NCI-H146 treated with DMSO at 0.1 percent for 48 hours (cell line): ENCODE measurements around the gene DNMT3A.

ENCODE experiments used
- DNase-seq: peaks from one replicate; lab custom pipeline; 2025; ENCODE audit not compliant: unreplicated experiment; lab: John Stamatoyannopoulos, UW

The DNMT3A gene

GRCh38 chr2:25341753-25342371 is at the start of gene DNMT3A:
DNMT3A (minus strand) TSS chr2:25341925; CDS start chr2:25313984, 27,941 bp downstream.
- DNase-seq: peak; percentile 45

DNA sequence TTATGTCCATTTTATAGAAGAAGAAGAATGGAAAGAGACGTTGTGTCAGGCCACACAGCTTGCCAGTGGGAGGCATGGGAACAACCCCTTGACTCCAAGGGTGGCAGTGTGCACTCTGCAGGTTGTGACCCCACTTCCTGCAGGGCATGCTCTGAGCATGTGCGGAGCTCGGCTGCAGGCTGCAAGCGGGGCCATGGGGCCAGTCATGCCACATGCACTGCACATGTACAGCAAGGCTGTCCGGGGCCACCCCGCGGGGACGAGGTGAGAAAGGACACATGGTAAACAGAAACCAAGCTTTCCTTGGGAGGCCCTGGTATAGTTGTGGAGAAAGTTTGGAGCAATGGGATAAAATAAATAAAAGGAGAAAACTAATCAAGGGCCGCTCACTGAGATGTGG is 47.4 kb upstream of the DNMT3A start:
- DNase-seq: no peak

- no peak for DNase-seq
Observed at GRCh38 chr2:25388491-25388890, 46.8 kb upstream of the DNMT3A start.

DNA sequence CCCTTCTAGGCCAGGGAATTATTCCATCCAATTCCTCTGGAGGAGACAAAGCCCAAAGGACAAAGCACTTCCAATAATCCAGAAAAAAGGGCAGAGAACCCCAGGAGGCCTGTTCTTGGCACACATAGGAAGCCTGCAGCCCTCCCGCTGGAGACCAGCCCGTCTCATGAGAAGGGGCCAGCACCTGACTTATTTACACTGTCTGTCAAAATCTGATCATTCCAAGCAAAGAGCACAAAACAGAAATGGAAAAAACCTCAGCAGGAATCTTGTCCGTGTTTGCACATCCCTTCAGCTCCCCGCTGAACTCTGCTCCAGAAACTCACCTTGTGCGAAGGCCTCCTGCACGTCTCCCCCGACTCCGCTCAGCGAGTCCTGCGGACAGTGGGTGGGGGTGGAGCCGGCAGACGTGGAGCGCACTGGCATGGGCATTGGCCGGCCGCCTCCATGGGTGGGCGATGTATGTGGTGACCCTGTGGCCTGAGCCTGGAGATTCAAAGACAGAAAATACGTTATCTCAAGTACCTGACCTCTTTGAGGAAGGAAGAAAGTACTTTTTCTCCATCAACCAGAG is 46.2 kb upstream of the DNMT3A start:
- no peak for DNase-seq

GRCh38 chr2:25386971-25387875 is 45.5 kb upstream of the DNMT3A start:
- no peak for DNase-seq

DNA sequence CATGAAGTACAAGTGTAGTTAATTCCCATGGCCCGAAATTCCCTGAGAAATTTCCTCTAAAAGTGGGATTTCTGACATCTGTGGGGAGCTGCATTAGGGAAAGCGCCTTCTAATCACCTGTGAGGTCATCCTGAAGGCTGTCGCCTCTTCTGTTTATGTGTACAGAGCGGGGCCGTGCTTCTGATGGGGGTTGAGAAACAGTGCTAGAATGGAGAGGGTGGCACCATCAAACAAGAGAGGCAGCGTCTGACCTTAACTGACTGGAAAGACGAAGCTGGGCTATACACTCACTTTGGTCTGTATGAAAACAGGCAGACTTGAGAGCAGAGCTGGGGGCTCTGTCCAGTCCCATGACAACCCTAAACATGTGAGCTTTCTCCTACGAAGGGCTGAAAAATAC is 44.2 kb upstream of the DNMT3A start:
- DNase-seq: no peak

GRCh38 chr2:25383806-25384205 is 42.1 kb upstream of the DNMT3A start:
- DNase-seq: no peak

GRCh38 chr2:25381502-25381901 is 39.8 kb upstream of the DNMT3A start:
- no peak for DNase-seq

- no peak for DNase-seq
Observed at GRCh38 chr2:25380586-25381375, 39.1 kb upstream of the DNMT3A start.

DNA sequence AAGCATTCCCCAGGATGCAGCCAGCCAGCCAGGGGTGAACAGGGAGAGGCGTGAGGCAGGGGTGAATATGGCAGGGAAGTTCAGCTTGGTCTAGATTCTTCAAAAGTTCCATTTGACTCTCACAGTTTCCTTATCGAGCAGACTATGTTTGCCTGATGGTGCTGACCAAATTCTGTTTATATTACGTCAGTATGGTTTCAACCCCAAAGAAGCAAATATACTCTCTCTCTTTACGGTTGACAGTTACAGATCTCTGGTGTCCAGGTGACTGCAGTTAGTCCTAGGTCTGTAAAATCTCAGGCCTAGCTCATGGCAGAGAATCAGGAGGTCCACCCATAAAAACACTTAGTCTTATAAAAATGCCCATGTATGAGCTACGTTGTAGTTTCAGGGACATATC is 38.3 kb upstream of the DNMT3A start:
- no peak for DNase-seq

GRCh38 chr2:25379535-25379934 is 37.8 kb upstream of the DNMT3A start:
- DNase-seq: no peak

GRCh38 chr2:25378731-25379490 is 37.2 kb upstream of the DNMT3A start:
- no peak for DNase-seq

- no peak for DNase-seq
Observed at GRCh38 chr2:25377822-25378421, 36.2 kb upstream of the DNMT3A start.

DNA sequence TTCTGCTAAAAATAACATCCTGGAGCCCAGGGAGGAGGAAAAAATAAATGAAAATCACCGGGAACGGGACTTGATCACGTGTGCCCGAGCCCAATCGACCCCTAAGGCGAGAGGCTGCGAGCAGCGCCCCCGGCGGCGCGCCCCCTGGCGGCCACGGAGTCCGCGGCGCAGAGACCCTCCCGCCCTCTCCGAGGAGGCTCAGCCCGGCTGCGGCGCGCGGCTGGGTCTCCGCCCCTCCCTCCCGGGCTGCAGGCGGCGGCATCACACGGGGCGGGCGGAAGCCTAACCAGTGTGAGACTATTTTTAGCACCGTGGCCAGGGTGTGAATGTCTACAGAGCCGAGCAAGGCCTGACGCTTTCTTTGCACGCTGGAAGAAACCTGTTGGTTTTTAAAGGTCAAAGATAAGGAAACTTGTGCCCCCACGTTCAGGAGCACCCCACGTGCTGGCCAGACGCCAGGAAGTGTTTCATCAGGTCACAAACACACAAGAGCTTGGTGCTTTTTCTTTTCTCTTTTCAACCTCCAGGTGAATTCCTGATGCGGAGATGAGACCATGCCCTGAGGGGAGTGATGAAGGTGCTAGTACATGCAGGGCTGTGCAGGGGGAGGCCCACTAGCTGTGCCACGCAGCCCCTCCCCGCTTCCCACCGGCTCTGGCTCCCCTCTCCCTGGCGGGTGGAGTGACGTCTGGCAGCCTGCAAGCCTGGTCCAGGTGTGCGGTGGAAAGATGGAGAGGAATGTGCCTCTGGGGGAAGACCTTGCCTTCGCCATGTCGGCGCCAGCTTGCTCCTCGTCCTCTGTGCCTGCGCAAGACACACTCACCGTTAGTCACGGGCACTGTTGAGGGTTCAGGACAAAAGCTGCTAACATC is 35.3 kb upstream of the DNMT3A start:
- DNase-seq: peak; percentile 87

DNA sequence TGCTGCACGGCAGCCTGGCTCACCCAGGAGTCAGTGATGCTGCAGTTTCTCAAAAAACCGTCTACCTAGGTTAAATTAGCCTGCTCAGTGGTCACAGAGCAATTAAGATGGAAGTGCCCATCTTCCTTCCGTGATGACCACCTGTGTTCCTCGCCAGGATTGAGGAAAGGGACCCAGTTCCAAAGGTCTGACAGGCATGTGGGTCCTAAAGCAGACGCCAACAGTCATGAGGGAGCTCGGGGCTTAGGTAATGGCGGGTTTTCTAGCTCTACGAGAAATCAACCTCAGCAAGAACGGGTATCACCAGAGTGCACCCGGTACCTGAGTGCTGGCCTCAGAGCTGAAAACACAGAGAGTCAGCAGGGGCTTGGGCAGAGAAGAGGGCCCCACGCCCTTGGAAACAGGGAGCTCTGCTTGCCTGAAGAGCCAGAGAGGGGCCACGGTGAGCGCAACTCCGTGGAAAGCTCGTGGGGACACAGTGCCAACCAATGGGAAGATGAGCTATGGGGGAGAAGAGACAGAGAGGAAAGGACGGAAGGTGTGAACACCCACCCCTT is 34.3 kb upstream of the DNMT3A start:
- DNase-seq: no peak

DNA sequence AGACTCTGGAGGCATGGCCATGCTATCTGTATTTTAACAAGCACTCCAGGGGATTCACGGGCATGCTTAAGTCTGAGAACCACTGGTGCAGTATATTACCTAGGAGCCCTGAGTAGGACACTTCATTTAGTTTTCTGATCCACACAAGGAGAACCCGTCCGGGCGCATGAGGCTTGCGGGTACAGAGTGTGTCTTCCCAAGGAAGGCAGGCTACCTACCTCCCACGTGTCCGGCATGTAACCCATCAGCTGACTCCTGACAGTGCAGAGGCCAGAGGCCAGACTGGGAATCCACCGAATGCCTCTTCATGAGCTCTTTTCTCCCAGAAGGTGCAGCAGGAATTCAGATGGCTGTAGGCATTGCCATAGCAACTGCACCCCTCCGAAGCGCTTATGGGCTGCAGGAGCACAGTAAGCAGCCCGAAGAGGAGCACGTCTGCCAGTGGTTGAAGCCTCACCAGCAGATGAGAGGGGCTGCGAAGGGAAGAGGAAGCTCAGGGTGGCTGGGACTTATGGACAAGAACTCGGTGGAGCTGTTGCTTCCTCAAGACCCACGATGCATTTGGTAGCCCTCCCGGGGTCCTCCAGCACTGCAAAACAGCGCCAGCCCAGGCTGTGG is 33.8 kb upstream of the DNMT3A start:
- no peak for DNase-seq

DNA sequence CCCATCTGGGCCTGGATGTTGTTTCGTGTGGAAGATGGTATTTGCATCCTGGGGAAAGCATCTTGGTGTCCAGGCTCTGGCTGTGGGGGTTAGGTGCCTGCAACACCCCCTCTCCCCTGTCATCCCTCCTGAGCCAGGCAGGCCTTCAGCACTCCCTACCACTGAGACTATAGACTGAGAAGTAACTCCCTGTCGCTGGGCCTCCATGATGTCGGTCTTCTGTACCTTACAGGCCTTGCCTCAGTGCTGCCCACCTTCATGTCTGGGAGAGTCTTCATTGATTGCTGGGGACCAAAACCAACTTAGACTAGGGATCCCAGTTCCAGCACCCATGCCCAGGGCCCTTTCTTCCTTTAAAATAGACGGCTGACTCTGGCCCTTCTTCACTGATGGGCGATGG is 33.1 kb upstream of the DNMT3A start:
- DNase-seq: no peak

- no peak for DNase-seq
Observed at GRCh38 chr2:25374411-25374810, 32.7 kb upstream of the DNMT3A start.
